GM23338 (cell line): Measurements from ENCODE around the gene FOXQ1. TPM values are rescaled to one million over a fixed set of nuclear protein-coding genes. Genes with fewer than 3 reads are reported as not detected.

Experiments
- ATAC-seq: fragments of 200-7000 bp; cut with Tn5 transposase; 3 replicates; pipeline ENCODE4 v1.9.1; 2020
- DNase-seq: peaks from one replicate; pipeline ENCODE4 v3.0.0-alpha.2; 2015; ENCODE audit warnings: low spot score
- H2AFZ ChIP-seq: fragments of 200-600 bp; sonication (generic); 2 replicates; pipeline ENCODE4 v1.8.0; 2016; ENCODE audit warnings: antibody characterized with exemption, mild to moderate bottlenecking, moderate library complexity
- H3F3A ChIP-seq: fragments of 200-600 bp; sonication (generic); replicated peaks from 2 replicates; pipeline ENCODE4 v1.8.0; 2017; ENCODE audit warnings: antibody characterized with exemption, mixed run types, low read depth
- H3K27ac ChIP-seq: fragments of 200-600 bp; sonication (generic); 2 replicates; pipeline ENCODE4 v1.6.1; 2016; ENCODE audit warnings: low read depth
- H3K27me3 ChIP-seq: fragments of 200-600 bp; sonication (generic); 2 replicates; pipeline ENCODE4 v1.8.0; 2016; ENCODE audit warnings: mild to moderate bottlenecking, mixed run types, moderate library complexity; ENCODE audit not compliant: insufficient read depth
- H3K36me3 ChIP-seq: fragments of 200-600 bp; sonication (generic); 2 replicates; pipeline ENCODE4 v1.8.0; 2016; ENCODE audit warnings: mild to moderate bottlenecking; ENCODE audit not compliant: insufficient read depth
- H3K4me1 ChIP-seq: fragments of 200-600 bp; sonication (generic); 2 replicates; pipeline ENCODE4 v1.8.0; 2016; ENCODE audit warnings: mild to moderate bottlenecking, moderate library complexity; ENCODE audit not compliant: insufficient read depth
- H3K4me2 ChIP-seq: fragments of 200-600 bp; sonication (generic); 2 replicates; pipeline ENCODE4 v1.7.1; 2017; ENCODE audit warnings: mixed run types
- H3K4me3 ChIP-seq: fragments of 200-600 bp; sonication (generic); 2 replicates; pipeline ENCODE4 v1.6.1; 2016; ENCODE audit warnings: mixed run types
- H3K79me2 ChIP-seq: fragments of 200-600 bp; sonication (generic); replicated peaks from 2 replicates; pipeline ENCODE4 v1.8.0; 2017; ENCODE audit warnings: mild to moderate bottlenecking; ENCODE audit not compliant: insufficient read depth
- H3K9me2 ChIP-seq: fragments of 200-600 bp; sonication (generic); 2 replicates; pipeline ENCODE4 v1.8.0; 2017; ENCODE audit not compliant: insufficient read depth
- H4K20me1 ChIP-seq: fragments of 200-600 bp; sonication (generic); replicated peaks from 2 replicates; pipeline ENCODE4 v1.8.0; 2017; ENCODE audit warnings: mild to moderate bottlenecking; ENCODE audit not compliant: insufficient read depth
- H3K27ac Mint-ChIP-seq: 2 replicates; pipeline ENCODE4 v1.8.0; 2020; ENCODE audit warnings: inconsistent platforms, mild to moderate bottlenecking, moderate library complexity, mixed read lengths
- H3K27me3 Mint-ChIP-seq: 3 replicates; pipeline ENCODE4 v1.8.0; 2022; ENCODE audit warnings: low read depth, mild to moderate bottlenecking, moderate library complexity, mixed read lengths, inconsistent platforms; ENCODE audit not compliant: insufficient read depth, poor library complexity
- H3K36me3 Mint-ChIP-seq: 3 replicates; pipeline ENCODE4 v1.8.0; 2021; ENCODE audit warnings: low read depth, mild to moderate bottlenecking, inconsistent platforms, moderate library complexity, mixed read lengths
- H3K4me1 Mint-ChIP-seq: 3 replicates; pipeline ENCODE4 v1.8.0; 2020; ENCODE audit warnings: mild to moderate bottlenecking, inconsistent platforms, mixed read lengths
- H3K4me3 Mint-ChIP-seq: 3 replicates; pipeline ENCODE4 v1.8.0; 2021; ENCODE audit warnings: moderate library complexity, mild to moderate bottlenecking, inconsistent platforms, mixed read lengths
- H3K9me3 Mint-ChIP-seq: 3 replicates; pipeline ENCODE4 v1.8.0; 2020; ENCODE audit warnings: moderate library complexity, mild to moderate bottlenecking, inconsistent platforms, mixed read lengths
- CTCF ChIP-seq, 2 experiments: fragments of 200-600 bp in 1 of 2; sonication (generic) in 1 of 2; conservative IDR thresholded peaks; 2 replicates each; pipeline versions ENCODE4 v1.5.1 to v1.6.1; 2016 to 2017; ENCODE audit warnings: antibody characterized with exemption in 2 of 2, low read depth in 2 of 2, mild to moderate bottlenecking in 2 of 2, moderate library complexity in 1 of 2
- ETS1 ChIP-seq: IDR thresholded peaks from 2 replicates; pipeline ENCODE4 v1.6.1; 2016; ENCODE audit warnings: antibody characterized with exemption
- EZH2phosphoT487 ChIP-seq: fragments of 200-600 bp; sonication (generic); IDR thresholded peaks from one replicate; pipeline ENCODE4 v1.8.1; 2018; ENCODE audit warnings: antibody characterized with exemption; ENCODE audit not compliant: unreplicated experiment
- JUNB ChIP-seq: IDR thresholded peaks from one replicate; pipeline ENCODE4 v1.6.1; 2016; ENCODE audit warnings: antibody characterized with exemption; ENCODE audit not compliant: unreplicated experiment
- NANOG ChIP-seq: IDR thresholded peaks from 2 replicates; pipeline ENCODE4 v1.6.1; 2016; ENCODE audit warnings: antibody characterized with exemption, borderline replicate concordance
- STAT1 ChIP-seq: IDR thresholded peaks from one replicate; pipeline ENCODE4 v1.6.1; 2016; ENCODE audit warnings: antibody characterized with exemption; ENCODE audit not compliant: unreplicated experiment
- ZNF114 ChIP-seq: fragments of 250-450 bp; sonication (Bioruptor Pico); IDR thresholded peaks from 2 replicates; pipeline ENCODE4 v1.5.0; 2020; ENCODE audit warnings: mild to moderate bottlenecking, moderate library complexity
- ZNF331 ChIP-seq: fragments of 250-450 bp; sonication (Bioruptor Pico); IDR thresholded peaks from 2 replicates; pipeline ENCODE4 v1.5.0; 2020; ENCODE audit warnings: low read depth, mild to moderate bottlenecking, moderate library complexity
- polyA plus RNA-seq: library from polyadenylated mRNA; unstranded; fragments of >200 nt; fragmentation: Nextera tagmentation; extraction: Ambion mirVana; gene quantifications from 2 replicates; pipeline ENCODE4 v1.2.1, GENCODE V29; 2016
- total RNA-seq: library from RNA; depleted of rRNA; stranded (reverse); fragments of >200 nt; shearing (Covaris generic); gene quantifications from 2 replicates; pipeline ENCODE4 v1.2.3, GENCODE V29; 2014
- TF ChIP-seq, protein P1 (sequence below): fragments of 250-450 bp; sonication (Bioruptor Pico); IDR thresholded peaks from 2 replicates; pipeline ENCODE4 v1.5.0; 2020; ENCODE audit warnings: mild to moderate bottlenecking, moderate library complexity
- TF ChIP-seq, protein P2 (sequence below): IDR thresholded peaks from one replicate; pipeline ENCODE4 v1.6.1; 2018; ENCODE audit warnings: antibody characterized with exemption; ENCODE audit not compliant: unreplicated experiment

The FOXQ1 gene
- total and polyA plus RNA-seq, 2 experiments from 2014 or later, result not detected

DNA sequence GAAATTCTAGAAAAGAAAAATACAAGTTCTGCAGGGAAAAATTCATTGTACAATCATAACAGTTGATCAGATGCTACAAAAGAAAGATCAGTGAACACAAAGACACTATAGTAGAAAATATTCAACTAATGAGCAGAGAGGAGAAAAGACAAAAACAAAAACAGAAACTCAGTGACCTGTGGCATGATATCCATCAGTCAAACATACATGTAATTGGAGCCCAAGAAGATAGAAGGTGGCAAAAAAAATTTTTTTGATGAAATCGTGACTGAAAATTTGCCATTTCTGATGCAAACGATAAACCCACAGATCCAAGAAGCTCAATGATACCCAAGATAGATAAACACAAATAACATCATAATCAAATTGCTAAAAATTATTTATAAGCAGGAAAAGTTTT is 13.1 kb upstream of the FOXQ1 start:
- no peak for DNase-seq
- H3K27ac Mint-ChIP-seq, result no peak overlapping the region
- Histone ChIP-seq H3K9me2 (no peaks in the 10 kb centered on the region), H3K4me1 (no peaks in the 10 kb centered on the region), H3K27me3 (no peaks in the 10 kb centered on the region), H3K36me3 (no peaks in the 10 kb centered on the region), H3F3A (no peaks in the 10 kb centered on the region), H3K4me3 (no peak overlapping the region), H3K27ac (no peak overlapping the region), H3K4me2 (no peak overlapping the region), H2AFZ (no peak overlapping the region), H4K20me1 (no peaks in the 10 kb centered on the region), H3K79me2 (no peaks in the 10 kb centered on the region)
- TF ChIP-seq ETS1 (no peak), EZH2phosphoT487 (no peak), JUNB (no peak), NANOG (no peak), ZNF114 (no peak), ZNF331 (CRISPR knock-in tag) (no peak), STAT1 (no peak), CTCF (conservative IDR thresholded peaks at IDR 0.05; ENCODE audit: low read depth in 2 of 2) (no peak)
- TF ChIP-seq, protein P1, sequence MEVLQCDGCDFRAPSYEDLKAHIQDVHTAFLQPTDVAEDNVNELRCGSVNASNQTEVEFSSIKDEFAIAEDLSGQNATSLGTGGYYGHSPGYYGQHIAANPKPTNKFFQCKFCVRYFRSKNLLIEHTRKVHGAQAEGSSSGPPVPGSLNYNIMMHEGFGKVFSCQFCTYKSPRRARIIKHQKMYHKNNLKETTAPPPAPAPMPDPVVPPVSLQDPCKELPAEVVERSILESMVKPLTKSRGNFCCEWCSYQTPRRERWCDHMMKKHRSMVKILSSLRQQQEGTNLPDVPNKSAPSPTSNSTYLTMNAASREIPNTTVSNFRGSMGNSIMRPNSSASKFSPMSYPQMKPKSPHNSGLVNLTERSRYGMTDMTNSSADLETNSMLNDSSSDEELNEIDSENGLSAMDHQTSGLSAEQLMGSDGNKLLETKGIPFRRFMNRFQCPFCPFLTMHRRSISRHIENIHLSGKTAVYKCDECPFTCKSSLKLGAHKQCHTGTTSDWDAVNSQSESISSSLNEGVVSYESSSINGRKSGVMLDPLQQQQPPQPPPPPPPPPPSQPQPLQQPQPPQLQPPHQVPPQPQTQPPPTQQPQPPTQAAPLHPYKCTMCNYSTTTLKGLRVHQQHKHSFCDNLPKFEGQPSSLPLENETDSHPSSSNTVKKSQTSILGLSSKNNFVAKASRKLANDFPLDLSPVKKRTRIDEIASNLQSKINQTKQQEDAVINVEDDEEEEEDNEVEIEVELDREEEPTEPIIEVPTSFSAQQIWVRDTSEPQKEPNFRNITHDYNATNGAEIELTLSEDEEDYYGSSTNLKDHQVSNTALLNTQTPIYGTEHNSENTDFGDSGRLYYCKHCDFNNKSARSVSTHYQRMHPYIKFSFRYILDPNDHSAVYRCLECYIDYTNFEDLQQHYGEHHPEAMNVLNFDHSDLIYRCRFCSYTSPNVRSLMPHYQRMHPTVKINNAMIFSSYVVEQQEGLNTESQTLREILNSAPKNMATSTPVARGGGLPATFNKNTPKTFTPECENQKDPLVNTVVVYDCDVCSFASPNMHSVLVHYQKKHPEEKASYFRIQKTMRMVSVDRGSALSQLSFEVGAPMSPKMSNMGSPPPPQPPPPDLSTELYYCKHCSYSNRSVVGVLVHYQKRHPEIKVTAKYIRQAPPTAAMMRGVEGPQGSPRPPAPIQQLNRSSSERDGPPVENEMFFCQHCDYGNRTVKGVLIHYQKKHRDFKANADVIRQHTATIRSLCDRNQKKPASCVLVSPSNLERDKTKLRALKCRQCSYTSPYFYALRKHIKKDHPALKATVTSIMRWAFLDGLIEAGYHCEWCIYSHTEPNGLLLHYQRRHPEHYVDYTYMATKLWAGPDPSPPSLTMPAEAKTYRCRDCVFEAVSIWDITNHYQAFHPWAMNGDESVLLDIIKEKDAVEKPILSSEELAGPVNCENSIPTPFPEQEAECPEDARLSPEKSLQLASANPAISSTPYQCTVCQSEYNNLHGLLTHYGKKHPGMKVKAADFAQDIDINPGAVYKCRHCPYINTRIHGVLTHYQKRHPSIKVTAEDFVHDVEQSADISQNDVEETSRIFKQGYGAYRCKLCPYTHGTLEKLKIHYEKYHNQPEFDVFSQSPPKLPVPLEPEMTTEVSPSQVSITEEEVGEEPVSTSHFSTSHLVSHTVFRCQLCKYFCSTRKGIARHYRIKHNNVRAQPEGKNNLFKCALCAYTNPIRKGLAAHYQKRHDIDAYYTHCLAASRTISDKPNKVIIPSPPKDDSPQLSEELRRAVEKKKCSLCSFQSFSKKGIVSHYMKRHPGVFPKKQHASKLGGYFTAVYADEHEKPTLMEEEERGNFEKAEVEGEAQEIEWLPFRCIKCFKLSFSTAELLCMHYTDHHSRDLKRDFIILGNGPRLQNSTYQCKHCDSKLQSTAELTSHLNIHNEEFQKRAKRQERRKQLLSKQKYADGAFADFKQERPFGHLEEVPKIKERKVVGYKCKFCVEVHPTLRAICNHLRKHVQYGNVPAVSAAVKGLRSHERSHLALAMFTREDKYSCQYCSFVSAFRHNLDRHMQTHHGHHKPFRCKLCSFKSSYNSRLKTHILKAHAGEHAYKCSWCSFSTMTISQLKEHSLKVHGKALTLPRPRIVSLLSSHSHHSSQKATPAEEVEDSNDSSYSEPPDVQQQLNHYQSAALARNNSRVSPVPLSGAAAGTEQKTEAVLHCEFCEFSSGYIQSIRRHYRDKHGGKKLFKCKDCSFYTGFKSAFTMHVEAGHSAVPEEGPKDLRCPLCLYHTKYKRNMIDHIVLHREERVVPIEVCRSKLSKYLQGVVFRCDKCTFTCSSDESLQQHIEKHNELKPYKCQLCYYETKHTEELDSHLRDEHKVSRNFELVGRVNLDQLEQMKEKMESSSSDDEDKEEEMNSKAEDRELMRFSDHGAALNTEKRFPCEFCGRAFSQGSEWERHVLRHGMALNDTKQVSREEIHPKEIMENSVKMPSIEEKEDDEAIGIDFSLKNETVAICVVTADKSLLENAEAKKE (CRISPR knock-in tag), result no peak
- TF ChIP-seq, protein P2, sequence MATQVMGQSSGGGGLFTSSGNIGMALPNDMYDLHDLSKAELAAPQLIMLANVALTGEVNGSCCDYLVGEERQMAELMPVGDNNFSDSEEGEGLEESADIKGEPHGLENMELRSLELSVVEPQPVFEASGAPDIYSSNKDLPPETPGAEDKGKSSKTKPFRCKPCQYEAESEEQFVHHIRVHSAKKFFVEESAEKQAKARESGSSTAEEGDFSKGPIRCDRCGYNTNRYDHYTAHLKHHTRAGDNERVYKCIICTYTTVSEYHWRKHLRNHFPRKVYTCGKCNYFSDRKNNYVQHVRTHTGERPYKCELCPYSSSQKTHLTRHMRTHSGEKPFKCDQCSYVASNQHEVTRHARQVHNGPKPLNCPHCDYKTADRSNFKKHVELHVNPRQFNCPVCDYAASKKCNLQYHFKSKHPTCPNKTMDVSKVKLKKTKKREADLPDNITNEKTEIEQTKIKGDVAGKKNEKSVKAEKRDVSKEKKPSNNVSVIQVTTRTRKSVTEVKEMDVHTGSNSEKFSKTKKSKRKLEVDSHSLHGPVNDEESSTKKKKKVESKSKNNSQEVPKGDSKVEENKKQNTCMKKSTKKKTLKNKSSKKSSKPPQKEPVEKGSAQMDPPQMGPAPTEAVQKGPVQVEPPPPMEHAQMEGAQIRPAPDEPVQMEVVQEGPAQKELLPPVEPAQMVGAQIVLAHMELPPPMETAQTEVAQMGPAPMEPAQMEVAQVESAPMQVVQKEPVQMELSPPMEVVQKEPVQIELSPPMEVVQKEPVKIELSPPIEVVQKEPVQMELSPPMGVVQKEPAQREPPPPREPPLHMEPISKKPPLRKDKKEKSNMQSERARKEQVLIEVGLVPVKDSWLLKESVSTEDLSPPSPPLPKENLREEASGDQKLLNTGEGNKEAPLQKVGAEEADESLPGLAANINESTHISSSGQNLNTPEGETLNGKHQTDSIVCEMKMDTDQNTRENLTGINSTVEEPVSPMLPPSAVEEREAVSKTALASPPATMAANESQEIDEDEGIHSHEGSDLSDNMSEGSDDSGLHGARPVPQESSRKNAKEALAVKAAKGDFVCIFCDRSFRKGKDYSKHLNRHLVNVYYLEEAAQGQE, result no peak
- no peaks in the 10 kb centered on the region for H3K9me3 Mint-ChIP-seq
- H3K36me3 Mint-ChIP-seq, result no peaks in the 10 kb centered on the region
- ATAC-seq, result no peak
- H3K27me3 Mint-ChIP-seq, result peaks cover 2% of the 10 kb centered on the region
- H3K4me1 Mint-ChIP-seq, result no peaks in the 10 kb centered on the region
- no peak overlapping the region for H3K4me3 Mint-ChIP-seq
